HG03175 (cell line): Measurements from ENCODE around the gene IL32.
"Not testable (repeated sequence)": the region's sequence is repeated elsewhere in the genome, so short reads cannot be mapped to it uniquely, and the experiment has no call there.

Source experiments
- ATAC-seq: cut with Tn5 transposase; IDR thresholded peaks from one replicate; pipeline ENCODE4 v1.9.1; 2021; ENCODE audit warnings: mild to moderate bottlenecking, moderate library complexity; ENCODE audit not compliant: unreplicated experiment

IL32 gene

GRCh38 chr16:3051009-3051408, 14.4 kb upstream of the IL32 start:
- no peak for ATAC-seq

GRCh38 chr16:3051494-3051893, 13.9 kb upstream of the IL32 start:
- ATAC-seq = no peak

GRCh38 chr16:3052571-3053329, 12.7 kb upstream of the IL32 start:
- ATAC-seq = not testable (repeated sequence)

- ATAC-seq = not testable (repeated sequence)
Observed at GRCh38 chr16:3053330-3053710, 12.1 kb upstream of the IL32 start.

- ATAC-seq = no peak
Observed at GRCh38 chr16:3054965-3055733, 10.3 kb upstream of the IL32 start.

GRCh38 chr16:3055734-3056115, 9.7 kb upstream of the IL32 start:
- not testable (repeated sequence) for ATAC-seq

- no peak for ATAC-seq
Observed at GRCh38 chr16:3056336-3057180, 8.9 kb upstream of the IL32 start.

GRCh38 chr16:3057181-3058138, 8.0 kb upstream of the IL32 start:
- no peak for ATAC-seq

GRCh38 chr16:3058139-3059030, 7.1 kb upstream of the IL32 start:
- peak; percentile 41 for ATAC-seq

GRCh38 chr16:3059041-3059722, 6.3 kb upstream of the IL32 start:
- peak; percentile 84 for ATAC-seq

- no peak for ATAC-seq
Observed at GRCh38 chr16:3059723-3060242, 5.7 kb upstream of the IL32 start.

- no peak for ATAC-seq
Observed at GRCh38 chr16:3060339-3061127, 4.9 kb upstream of the IL32 start.

GRCh38 chr16:3062553-3062952, 2.9 kb upstream of the IL32 start:
- no peak for ATAC-seq

GRCh38 chr16:3063625-3064386, 1.6 kb upstream of the IL32 start:
- ATAC-seq = no peak

- no peak for ATAC-seq
Observed at GRCh38 chr16:3065742-3066439, 451 bp downstream of the IL32 start.

- no peak for ATAC-seq
Observed at GRCh38 chr16:3066440-3066748, 954 bp downstream of the IL32 start.

GRCh38 chr16:3068487-3068886, 3.0 kb downstream of the IL32 start:
- ATAC-seq = no peak
